ENCODE results near the gene APOBR.

GRCh38 chr16:28492511-28492910 lies 1.9 kb upstream of the APOBR start:
- TF ChIP-seq CTCF (conservative IDR thresholded peaks at IDR 0.05 in 1 of 2, IDR thresholded peaks at IDR 0.05 in 1 of 2; ENCODE audit: extremely low read depth in 1 of 2, insufficient read depth in 1 of 2, low read depth in 1 of 2, low read length in 2 of 2) (no peak), EZH2 (IDR thresholded peaks at IDR 0.05; ENCODE audit: borderline replicate concordance, low read length) (no peak)
